ENCODE measurements around the gene BPIFB2. TPM values are rescaled to one million over a fixed set of nuclear protein-coding genes. Genes with fewer than 3 reads are reported as not detected.
"Not testable (repeated sequence)": the region's sequence is repeated elsewhere in the genome, so short reads cannot be mapped to it uniquely, and the experiment has no call there.

Gene BPIFB2
- total RNA-seq, 4 donors from 2014 or later = not detected

DNA sequence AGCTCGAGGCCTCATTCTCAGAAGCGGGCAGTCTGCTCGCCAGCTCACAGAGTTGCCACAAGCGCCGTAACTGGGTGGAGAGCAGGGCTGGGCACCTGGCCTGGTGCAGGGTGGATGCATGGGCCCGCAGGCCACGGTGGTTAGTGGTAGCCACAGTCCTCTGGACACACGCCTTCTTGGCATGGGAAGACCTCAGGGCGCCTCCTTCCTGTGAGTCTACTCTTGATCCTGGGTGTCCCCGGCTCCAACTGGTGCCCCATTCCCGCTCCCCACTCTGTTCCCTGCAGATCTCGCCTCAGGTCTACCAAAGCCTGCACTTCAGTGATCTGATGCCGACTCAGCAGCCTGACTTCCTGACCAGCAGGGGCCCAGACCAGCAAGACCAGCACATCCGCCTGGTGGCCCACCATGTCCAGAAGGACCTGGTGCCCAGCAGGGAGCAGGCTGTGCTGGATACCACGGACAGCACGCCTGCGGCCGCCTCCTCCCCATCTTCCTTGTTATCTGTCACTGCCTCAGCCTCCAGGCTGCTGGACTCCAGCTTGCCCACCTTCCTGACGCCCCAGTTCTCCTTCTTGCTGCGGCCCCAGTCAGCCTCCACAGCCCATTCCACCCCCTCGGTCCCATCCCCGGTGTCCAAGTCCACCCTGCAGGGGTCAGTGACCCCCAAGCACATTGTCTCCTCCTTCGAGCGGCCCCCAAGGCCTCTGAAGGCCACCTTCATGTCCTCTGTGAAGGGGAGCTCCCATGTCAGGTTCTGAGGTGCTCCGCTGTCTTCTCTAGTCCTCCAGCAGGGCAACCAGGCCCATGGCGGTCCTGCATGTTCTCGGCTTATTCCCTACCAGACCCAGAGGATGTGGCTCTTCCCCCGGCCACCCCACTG is 46.4 kb upstream of the BPIFB2 start:
- Histone ChIP-seq H3K27ac (no peak overlapping the region), H3K9me3 (peaks cover 0 to 6% (median 1%) of the 10 kb centered on the region in 4 donors), H3K27me3 (no peaks in the 10 kb centered on the region), H3K4me1 (peaks cover 0 to 4% (median 0%) of the 10 kb centered on the region in 4 donors), H3K36me3 (no peaks in the 10 kb centered on the region), H3K4me3 (no peak overlapping the region)
- peak in 1 of 3 donors; percentile 42 for DNase-seq
- TF ChIP-seq POLR2A (IDR thresholded peaks at IDR 0.05) = no peak
- TF ChIP-seq, protein P1, sequence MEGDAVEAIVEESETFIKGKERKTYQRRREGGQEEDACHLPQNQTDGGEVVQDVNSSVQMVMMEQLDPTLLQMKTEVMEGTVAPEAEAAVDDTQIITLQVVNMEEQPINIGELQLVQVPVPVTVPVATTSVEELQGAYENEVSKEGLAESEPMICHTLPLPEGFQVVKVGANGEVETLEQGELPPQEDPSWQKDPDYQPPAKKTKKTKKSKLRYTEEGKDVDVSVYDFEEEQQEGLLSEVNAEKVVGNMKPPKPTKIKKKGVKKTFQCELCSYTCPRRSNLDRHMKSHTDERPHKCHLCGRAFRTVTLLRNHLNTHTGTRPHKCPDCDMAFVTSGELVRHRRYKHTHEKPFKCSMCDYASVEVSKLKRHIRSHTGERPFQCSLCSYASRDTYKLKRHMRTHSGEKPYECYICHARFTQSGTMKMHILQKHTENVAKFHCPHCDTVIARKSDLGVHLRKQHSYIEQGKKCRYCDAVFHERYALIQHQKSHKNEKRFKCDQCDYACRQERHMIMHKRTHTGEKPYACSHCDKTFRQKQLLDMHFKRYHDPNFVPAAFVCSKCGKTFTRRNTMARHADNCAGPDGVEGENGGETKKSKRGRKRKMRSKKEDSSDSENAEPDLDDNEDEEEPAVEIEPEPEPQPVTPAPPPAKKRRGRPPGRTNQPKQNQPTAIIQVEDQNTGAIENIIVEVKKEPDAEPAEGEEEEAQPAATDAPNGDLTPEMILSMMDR (IDR thresholded peaks at IDR 0.05) = no peak

DNA sequence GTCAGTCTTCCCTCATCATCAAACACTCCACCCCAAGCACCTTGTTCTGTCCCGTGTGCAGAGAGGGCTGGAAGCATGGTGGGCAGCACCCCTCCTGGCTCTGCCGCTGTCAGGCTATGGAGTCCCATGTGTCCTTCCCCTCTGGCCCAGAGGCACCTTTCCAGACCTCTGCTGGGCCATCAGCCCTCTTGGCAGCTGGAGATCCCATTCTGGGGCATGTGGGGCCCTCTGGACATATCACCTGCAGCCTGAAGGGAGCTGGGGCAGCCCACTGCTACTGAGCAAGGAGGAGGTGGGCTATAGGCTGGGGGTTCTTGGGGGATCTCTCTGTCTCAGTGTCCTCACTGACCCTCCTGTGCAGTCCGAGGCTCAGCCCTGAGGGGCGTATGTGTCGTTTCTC is 45.5 kb upstream of the BPIFB2 start:
- H3K27me3 ChIP-seq = no peaks in the 10 kb centered on the region
- no peak overlapping the region for H3K4me3 ChIP-seq
- no peak overlapping the region for H3K27ac ChIP-seq
- TF ChIP-seq POLR2A (IDR thresholded peaks at IDR 0.05) = no peak
- TF ChIP-seq, protein P1 (IDR thresholded peaks at IDR 0.05) = no peak
- no peak for DNase-seq
- no peaks in the 10 kb centered on the region for H3K36me3 ChIP-seq
- H3K9me3 ChIP-seq = peaks cover 0 to 6% (median 1%) of the 10 kb centered on the region in 4 donors
- H3K4me1 ChIP-seq = peaks cover 0 to 4% (median under 1%) of the 10 kb centered on the region in 4 donors

DNA sequence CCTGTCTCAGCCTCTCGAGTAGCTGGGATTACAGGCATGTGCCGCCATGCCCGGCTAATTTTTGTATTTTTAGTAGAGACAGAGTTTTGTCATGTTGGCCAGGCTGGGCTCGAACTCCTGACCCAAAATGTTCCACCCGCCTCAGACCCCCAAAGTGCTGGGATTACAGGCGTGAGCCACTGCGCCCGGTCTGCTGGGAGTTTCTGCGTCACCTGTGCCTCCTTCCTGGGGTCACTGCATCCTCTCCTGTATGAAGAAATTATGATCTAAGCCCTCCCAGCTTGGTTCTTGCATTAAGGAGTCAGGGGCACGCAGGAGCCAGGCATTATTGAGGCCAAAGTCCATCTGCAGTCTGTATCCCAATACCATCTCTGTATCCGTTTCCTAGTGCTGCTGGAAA is 44.9 kb upstream of the BPIFB2 start:
- not testable (repeated sequence) for H3K4me1 ChIP-seq, H3K4me3 ChIP-seq, H3K36me3 ChIP-seq, H3K27ac ChIP-seq, H3K27me3 ChIP-seq, H3K9me3 ChIP-seq, DNase-seq

DNA sequence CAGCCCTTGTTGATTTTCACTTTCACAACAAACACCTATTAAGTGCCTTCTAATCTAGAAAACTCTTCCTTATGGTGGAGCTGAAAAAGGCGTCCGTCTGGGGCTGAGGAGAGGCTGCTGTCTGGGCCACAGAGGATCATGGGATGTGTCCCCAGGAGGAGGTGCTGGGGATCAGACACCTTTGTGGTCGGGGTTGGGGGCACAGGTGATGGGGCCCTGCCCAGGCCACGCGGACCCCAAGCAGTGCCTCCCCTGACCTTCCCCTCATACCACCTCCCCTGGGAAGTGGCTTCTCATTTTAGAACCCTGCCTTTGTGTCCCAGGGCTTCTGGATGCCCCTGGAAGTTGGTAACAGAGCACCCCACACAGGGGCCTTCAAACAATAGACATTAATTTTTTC is 44.3 kb upstream of the BPIFB2 start:
- H3K9me3 ChIP-seq = no peaks in the 10 kb centered on the region
- no peak for DNase-seq
- H3K4me3 ChIP-seq = no peak overlapping the region
- no peak overlapping the region for H3K27ac ChIP-seq
- no peaks in the 10 kb centered on the region for H3K27me3 ChIP-seq
- no peaks in the 10 kb centered on the region for H3K36me3 ChIP-seq
- TF ChIP-seq, protein P1 (IDR thresholded peaks at IDR 0.05) = no peak
- TF ChIP-seq POLR2A (IDR thresholded peaks at IDR 0.05) = no peak
- peaks cover 0 to 11% (median 2%) of the 10 kb centered on the region in 4 donors for H3K4me1 ChIP-seq

DNA sequence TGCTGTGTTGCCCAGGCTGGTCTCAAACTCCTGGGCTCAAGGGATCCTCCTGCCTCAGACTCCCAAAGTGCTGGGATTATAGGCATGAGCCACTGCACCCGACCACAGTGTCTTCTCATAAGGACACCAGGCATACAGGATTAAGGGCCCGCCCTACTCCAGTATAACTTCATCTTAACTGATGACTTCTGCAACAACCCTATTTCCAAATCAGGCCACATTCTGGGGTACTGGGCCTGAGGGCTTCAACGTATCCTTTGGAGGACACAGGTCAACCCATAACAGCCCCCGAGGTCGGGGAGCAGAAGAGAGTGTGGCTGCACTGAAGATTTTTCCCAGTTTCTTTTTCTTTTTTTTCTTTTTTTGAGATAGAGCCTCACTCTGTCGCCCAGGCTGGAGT is 42.9 kb upstream of the BPIFB2 start:
- no peaks in the 10 kb centered on the region for H3K9me3 ChIP-seq
- no peaks in the 10 kb centered on the region for H3K27me3 ChIP-seq
- no peak for TF ChIP-seq POLR2A (IDR thresholded peaks at IDR 0.05)
- TF ChIP-seq, protein P1 (IDR thresholded peaks at IDR 0.05) = no peak
- H3K27ac ChIP-seq = no peak overlapping the region
- H3K4me3 ChIP-seq = no peak overlapping the region
- DNase-seq = no peak
- H3K4me1 ChIP-seq = peaks cover 0 to 16% (median 2%) of the 10 kb centered on the region in 4 donors
- no peaks in the 10 kb centered on the region for H3K36me3 ChIP-seq

DNA sequence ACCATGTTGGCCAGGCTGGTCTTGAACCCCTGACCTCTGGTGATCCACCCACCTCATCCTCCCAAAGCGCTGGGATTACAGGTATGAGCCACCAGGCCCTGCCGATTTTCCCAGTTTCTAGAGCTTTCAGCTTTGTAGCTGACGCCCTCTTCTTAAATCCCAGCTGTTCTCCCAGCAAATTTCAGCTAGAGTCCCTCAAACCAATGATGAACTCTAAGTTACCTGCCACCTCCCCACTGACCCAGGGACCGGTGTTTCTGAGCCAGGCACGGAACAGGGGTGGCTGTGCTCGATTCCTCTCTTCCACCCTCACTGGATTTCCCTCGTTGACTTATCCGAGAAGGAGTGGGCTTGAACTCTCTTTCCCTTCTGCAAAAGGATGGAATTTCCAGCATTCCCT is 42.4 kb upstream of the BPIFB2 start:
- no peak overlapping the region for H3K4me3 ChIP-seq
- no peak overlapping the region for H3K27ac ChIP-seq
- H3K36me3 ChIP-seq = no peaks in the 10 kb centered on the region
- no peaks in the 10 kb centered on the region for H3K27me3 ChIP-seq
- TF ChIP-seq POLR2A (IDR thresholded peaks at IDR 0.05) = no peak
- TF ChIP-seq, protein P1 (IDR thresholded peaks at IDR 0.05) = no peak
- DNase-seq = no peak
- H3K9me3 ChIP-seq = no peaks in the 10 kb centered on the region
- peaks cover 0 to 19% (median 7%) of the 10 kb centered on the region in 4 donors for H3K4me1 ChIP-seq
